SK-N-SH (cell line): ENCODE measurements around the gene COX18. TPM values are rescaled to one million over a fixed set of nuclear protein-coding genes. Genes with fewer than 3 reads are reported as not detected.

ENCODE experiments used
- CTCF ChIA-PET: fragments of 300-600, 350-600 bp; formaldehyde crosslinking; extraction: SDS; loops from one replicate; lab custom pipeline; 2021; lab: Yijun Ruan, JAX
- POLR2A ChIA-PET: fragments of 350-600 bp; sonication (Branson Sonifier 250); formaldehyde crosslinking; extraction: SDS; loops from one replicate; lab custom pipeline; 2020; ENCODE audit warnings: antibody characterized with exemption, inconsistent platforms; lab: Yijun Ruan, JAX
- DNase-seq: peaks from one replicate; pipeline ENCODE4 v3.0.0; 2012
- H2AFZ ChIP-seq: fragments of 200-600 bp; sonication (generic); 2 replicates; pipeline ENCODE4 v1.8.1; 2016; ENCODE audit warnings: antibody characterized with exemption, mild to moderate bottlenecking, low read depth
- H3F3A ChIP-seq: fragments of 200-600 bp; sonication (generic); replicated peaks from 2 replicates; pipeline ENCODE3; 2016; ENCODE audit warnings: antibody characterized with exemption, mild to moderate bottlenecking; ENCODE audit not compliant: insufficient read depth
- H3K27ac ChIP-seq, 2 experiments: fragments of 200-500 bp in 1 of 2; fragments of 200-600 bp in 1 of 2; sonication (Bioruptor generic) in 1 of 2; sonication (generic), shearing (Covaris generic) in 1 of 2; 2 replicates each; pipeline versions ENCODE4 v1.5.1 to v1.6.1; 2014 to 2016; ENCODE audit warnings: low read depth in 2 of 2, inconsistent platforms in 1 of 2, low read length in 1 of 2, mild to moderate bottlenecking in 1 of 2, mixed read lengths in 1 of 2
- H3K27me3 ChIP-seq: fragments of 200-600 bp; sonication (generic), shearing (Covaris generic); 2 replicates; pipeline ENCODE4 v1.6.1; 2016; ENCODE audit warnings: mixed run types; ENCODE audit not compliant: insufficient read depth
- H3K36me3 ChIP-seq, 2 experiments: fragments of 200-500 bp in 1 of 2; fragments of 200-600 bp in 1 of 2; sonication (Bioruptor generic) in 1 of 2; sonication (generic) in 1 of 2; replicated peaks in 1 of 2; 2 replicates each; pipeline versions ENCODE3 to v1.5.1; 2014 to 2016; ENCODE audit warnings: low read length in 1 of 2, mild to moderate bottlenecking in 1 of 2; ENCODE audit not compliant: insufficient read depth in 2 of 2, control insufficient read depth in 1 of 2
- H3K4me1 ChIP-seq, 2 experiments: fragments of 200-500 bp in 1 of 2; fragments of 200-600 bp in 1 of 2; sonication (Bioruptor generic) in 1 of 2; sonication (generic), shearing (Covaris generic) in 1 of 2; 2 replicates each; pipeline versions ENCODE4 v1.5.1 to v1.6.1; 2014 to 2016; ENCODE audit warnings: low read depth in 1 of 2, low read length in 1 of 2, mixed run types in 1 of 2; ENCODE audit not compliant: insufficient read depth in 2 of 2, control insufficient read depth in 1 of 2
- H3K4me2 ChIP-seq: fragments of 200-600 bp; sonication (generic), shearing (Covaris generic); 2 replicates; pipeline ENCODE4 v1.6.1; 2017; ENCODE audit warnings: mixed run types
- H3K4me3 ChIP-seq, 2 experiments: fragments of 200-500 bp in 1 of 2; fragments of 200-600 bp in 1 of 2; sonication (Bioruptor generic) in 1 of 2; sonication (generic), shearing (Covaris generic) in 1 of 2; 2 replicates each; pipeline versions ENCODE4 v1.5.1 to v1.8.1; 2014 to 2016; ENCODE audit warnings: low read depth in 2 of 2, inconsistent platforms in 1 of 2, low read length in 1 of 2, mild to moderate bottlenecking in 1 of 2, mixed read lengths in 1 of 2, moderate library complexity in 1 of 2
- H3K79me2 ChIP-seq: fragments of 200-600 bp; sonication (generic); 2 replicates; pipeline ENCODE4 v1.8.1; 2017; ENCODE audit warnings: mild to moderate bottlenecking; ENCODE audit not compliant: insufficient read depth
- H3K9ac ChIP-seq: fragments of 200-600 bp; sonication (generic); 2 replicates; pipeline ENCODE4 v1.6.1; 2017; ENCODE audit warnings: mixed run types
- H3K9me2 ChIP-seq: fragments of 200-600 bp; sonication (generic); 2 replicates; pipeline ENCODE4 v1.6.1; 2017; ENCODE audit warnings: mixed run types
- H3K9me3 ChIP-seq: fragments of 200-600 bp; sonication (generic); 2 replicates; pipeline ENCODE4 v1.6.1; 2017; ENCODE audit warnings: mixed run types, mild to moderate bottlenecking, moderate library complexity
- H4K20me1 ChIP-seq: fragments of 200-600 bp; sonication (generic); 2 replicates; pipeline ENCODE4 v1.6.1; 2017; ENCODE audit warnings: mild to moderate bottlenecking, mixed run types; ENCODE audit not compliant: insufficient read depth
- FOSL2 ChIP-seq: IDR thresholded peaks from 2 replicates; pipeline ENCODE4 v1.4.0; 2012; ENCODE audit warnings: low read depth, mild to moderate bottlenecking, moderate library complexity, borderline replicate concordance
- GATA2 ChIP-seq: sonication (generic); formaldehyde crosslinking; IDR thresholded peaks from 2 replicates; pipeline ENCODE4 v1.5.0; 2020; ENCODE audit warnings: mild to moderate bottlenecking, missing genetic modification reagents
- JUND ChIP-seq: IDR thresholded peaks from 2 replicates; pipeline ENCODE4 v1.4.0; 2012
- POLR2AphosphoS5 ChIP-seq: IDR thresholded peaks from 2 replicates; pipeline ENCODE4 v1.6.1; 2012; ENCODE audit warnings: low read depth, low read length
- RAD21 ChIP-seq: IDR thresholded peaks from 2 replicates; pipeline ENCODE4 v1.6.1; 2012; ENCODE audit warnings: mild to moderate bottlenecking, low read length
- RFX5 ChIP-seq: IDR thresholded peaks from 2 replicates; pipeline ENCODE4 v1.6.1; 2012; ENCODE audit warnings: mild to moderate bottlenecking, improper control_type of control experiment, low read length
- SMC3 ChIP-seq: IDR thresholded peaks from 2 replicates; pipeline ENCODE4 v1.6.1; 2012; ENCODE audit warnings: low read depth, low read length, improper control_type of control experiment
- ZBTB33 ChIP-seq: IDR thresholded peaks from 2 replicates; pipeline ENCODE4 v1.4.0; 2012; ENCODE audit warnings: low read depth, borderline replicate concordance
- whole genome bisulfite sequencing: methylation state at CpG from one replicate; pipeline ENCODE4 v1.1.6; 2017; ENCODE audit warnings: low lambda C conversion rate; 5-methylcytosine and 5-hydroxymethylcytosine counted together
- polyA plus RNA-seq, 3 experiments: library from polyadenylated mRNA; depleted of rRNA; stranded (reverse); fragments of >200 nt; gene quantifications; 2 replicates each; pipeline ENCODE4 v1.2.3, GENCODE V29; 2012
- TF ChIP-seq, protein P1 (sequence below): IDR thresholded peaks from 2 replicates; pipeline ENCODE4 v1.4.0; 2012; ENCODE audit warnings: low read depth
- TF ChIP-seq, protein P2 (sequence below): fragments of 200-600 bp; sonication (generic); IDR thresholded peaks from 2 replicates; pipeline ENCODE4 v1.6.1; 2017; ENCODE audit warnings: antibody characterized with exemption, mild to moderate bottlenecking, moderate library complexity

Gene COX18
- polyA plus RNA-seq, 1 of the 3 experiments (the other 2 are of a cell fraction), result 7.7 TPM

GRCh38 chr4:73086095-73086868 lies 16.8 kb upstream of the COX18 start:
- peaks cover 41 to 76% of the 10 kb centered on the region in 2 experiments for H3K36me3 ChIP-seq
- no peak overlapping the region; the same call in 1 of the 2 replicates for H2AFZ ChIP-seq
- H3K27ac ChIP-seq, result no peak overlapping the region
- no peak overlapping the region for H3K4me3 ChIP-seq
- peaks cover 31% of the 10 kb centered on the region for H3K79me2 ChIP-seq
- CTCF ChIA-PET, result no interaction called here
- H3F3A ChIP-seq, result peaks cover 8% of the 10 kb centered on the region
- WGBS, result 73% methylated on average over 6 of the region's 6 CpGs
- H4K20me1 ChIP-seq, result no peaks in the 10 kb centered on the region
- H3K27me3 ChIP-seq, result no peaks in the 10 kb centered on the region
- POLR2A ChIA-PET, result no interaction called here
- TF ChIP-seq POLR2AphosphoS5, result no peak
- no peak for TF ChIP-seq JUND
- no peak for TF ChIP-seq ZBTB33
- TF ChIP-seq, protein P1, sequence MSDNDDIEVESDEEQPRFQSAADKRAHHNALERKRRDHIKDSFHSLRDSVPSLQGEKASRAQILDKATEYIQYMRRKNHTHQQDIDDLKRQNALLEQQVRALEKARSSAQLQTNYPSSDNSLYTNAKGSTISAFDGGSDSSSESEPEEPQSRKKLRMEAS, result no peak
- TF ChIP-seq SMC3, result no peak
- no peak for TF ChIP-seq RFX5
- no peak for TF ChIP-seq RAD21
- TF ChIP-seq FOSL2, result no peak
- no peaks in the 10 kb centered on the region for H3K9me2 ChIP-seq
- no peak for DNase-seq
- no peaks in the 10 kb centered on the region for H3K9me3 ChIP-seq
- H3K9ac ChIP-seq, result no peak overlapping the region
- H3K4me2 ChIP-seq, result no peak overlapping the region
- H3K4me1 ChIP-seq, result no peaks in the 10 kb centered on the region

DNA sequence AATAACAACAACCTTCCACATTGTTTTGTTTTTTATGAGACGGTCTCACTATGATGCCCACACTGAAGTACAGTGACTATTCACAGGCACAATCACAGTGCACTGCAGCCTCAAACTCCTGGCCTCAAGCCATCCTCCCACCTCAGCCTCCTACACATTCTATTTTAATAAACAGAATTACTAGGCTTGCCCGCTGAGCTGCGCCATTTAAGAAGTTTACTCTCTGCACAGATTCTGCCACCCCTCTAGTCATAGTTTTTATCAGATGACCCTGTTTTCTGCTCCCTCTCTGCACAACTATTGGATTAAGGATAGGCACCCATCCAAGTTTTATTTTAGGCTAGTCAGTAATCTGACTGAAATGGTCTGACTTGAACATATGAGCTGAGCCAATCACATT lies 11.3 kb upstream of the COX18 start:
- ChIA-PET CTCF (interaction anchor here (1.4 to 2.0 kb wide), 3 partner anchors 9 to 176 kb away, joined by 4 to 9 read pairs (median 4); no protein-coding TSS in a partner anchor), POLR2A (interaction anchor here (1.8 kb wide), 1 partner anchor 178 kb away, joined by 4 read pairs; the partner anchor contains the start of gene ANKRD17)
- H3F3A ChIP-seq, result peaks cover 13% of the 10 kb centered on the region

More for the DNA sequence above, 11.3 kb upstream of the COX18 start:
- H3K27me3 ChIP-seq, result no peaks in the 10 kb centered on the region
- no peak overlapping the region for H3K4me2 ChIP-seq
- H2AFZ ChIP-seq, result no peak overlapping the region
- no peaks in the 10 kb centered on the region for H3K9me2 ChIP-seq
- H3K4me3 ChIP-seq, result no peak overlapping the region
- no peak overlapping the region for H3K9ac ChIP-seq
- peaks cover 18% of the 10 kb centered on the region for H3K79me2 ChIP-seq
- H3K4me1 ChIP-seq, result no peaks in the 10 kb centered on the region; a peak in 1 of 4 replicates
- peak; percentile 37 for DNase-seq
- no peaks in the 10 kb centered on the region for H4K20me1 ChIP-seq
- peaks cover 52 to 76% of the 10 kb centered on the region in 2 experiments for H3K36me3 ChIP-seq
- no peaks in the 10 kb centered on the region for H3K9me3 ChIP-seq
- TF ChIP-seq, protein P2, sequence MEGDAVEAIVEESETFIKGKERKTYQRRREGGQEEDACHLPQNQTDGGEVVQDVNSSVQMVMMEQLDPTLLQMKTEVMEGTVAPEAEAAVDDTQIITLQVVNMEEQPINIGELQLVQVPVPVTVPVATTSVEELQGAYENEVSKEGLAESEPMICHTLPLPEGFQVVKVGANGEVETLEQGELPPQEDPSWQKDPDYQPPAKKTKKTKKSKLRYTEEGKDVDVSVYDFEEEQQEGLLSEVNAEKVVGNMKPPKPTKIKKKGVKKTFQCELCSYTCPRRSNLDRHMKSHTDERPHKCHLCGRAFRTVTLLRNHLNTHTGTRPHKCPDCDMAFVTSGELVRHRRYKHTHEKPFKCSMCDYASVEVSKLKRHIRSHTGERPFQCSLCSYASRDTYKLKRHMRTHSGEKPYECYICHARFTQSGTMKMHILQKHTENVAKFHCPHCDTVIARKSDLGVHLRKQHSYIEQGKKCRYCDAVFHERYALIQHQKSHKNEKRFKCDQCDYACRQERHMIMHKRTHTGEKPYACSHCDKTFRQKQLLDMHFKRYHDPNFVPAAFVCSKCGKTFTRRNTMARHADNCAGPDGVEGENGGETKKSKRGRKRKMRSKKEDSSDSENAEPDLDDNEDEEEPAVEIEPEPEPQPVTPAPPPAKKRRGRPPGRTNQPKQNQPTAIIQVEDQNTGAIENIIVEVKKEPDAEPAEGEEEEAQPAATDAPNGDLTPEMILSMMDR, result no peak
- TF ChIP-seq GATA2, result 0 out of 2 replicates have a peak, but pooled peaks have one; percentile 8
- 62% methylated on average over 3 of the region's 3 CpGs for WGBS
- H3K27ac ChIP-seq, result peak overlapping the region in 1 of 2 experiments; percentile 26; a peak in 1 of 4 replicates
